Astrocyte of the hippocampus (primary cell): ENCODE results near the gene PARD6G.
"Not testable (repeated sequence)": the region's sequence is repeated elsewhere in the genome, so short reads cannot be mapped to it uniquely, and the experiment has no call there.

Experiments used
- DNase-seq: peaks from one replicate; pipeline ENCODE4 v3.0.0; 2011; ENCODE audit warnings: low read depth, low spot score

The PARD6G gene

GRCh38 chr18:80241919-80242777 lies 5.2 kb downstream of the PARD6G start:
- DNase-seq, result no peak

GRCh38 chr18:80239830-80240229 lies 7.5 kb downstream of the PARD6G start:
- DNase-seq, result no peak

GRCh38 chr18:80238651-80239260 lies 8.6 kb downstream of the PARD6G start:
- no peak for DNase-seq

- not testable (repeated sequence) for DNase-seq
These were observed 9.8 kb downstream of the PARD6G start for GRCh38 chr18:80237519-80237918.

- DNase-seq, result no peak
These were observed 12.9 kb downstream of the PARD6G start for GRCh38 chr18:80234398-80234797.

- no peak for DNase-seq
These were observed 13.4 kb downstream of the PARD6G start for GRCh38 chr18:80233899-80234298.

- no peak for DNase-seq
These were observed 14.0 kb downstream of the PARD6G start for GRCh38 chr18:80233201-80233835.

- no peak for DNase-seq
These were observed 14.6 kb downstream of the PARD6G start for GRCh38 chr18:80232710-80233109.

- no peak for DNase-seq
These were observed 15.3 kb downstream of the PARD6G start for GRCh38 chr18:80232030-80232429.

GRCh38 chr18:80231616-80232015 lies 15.7 kb downstream of the PARD6G start:
- DNase-seq, result no peak

- no peak for DNase-seq
These were observed 16.2 kb downstream of the PARD6G start for GRCh38 chr18:80231151-80231550.

- DNase-seq, result no peak
These were observed 17.3 kb downstream of the PARD6G start for GRCh38 chr18:80229766-80230745.

GRCh38 chr18:80229363-80229762 lies 18.0 kb downstream of the PARD6G start:
- no peak for DNase-seq

- no peak for DNase-seq
These were observed 19.1 kb downstream of the PARD6G start for GRCh38 chr18:80228051-80228848.

- no peak for DNase-seq
These were observed 19.8 kb downstream of the PARD6G start for GRCh38 chr18:80227472-80227871.

- DNase-seq, result no peak
These were observed 21.6 kb downstream of the PARD6G start for GRCh38 chr18:80225685-80226084.

GRCh38 chr18:80223581-80224148 lies 23.6 kb downstream of the PARD6G start:
- DNase-seq, result no peak

GRCh38 chr18:80219488-80219887 lies 27.8 kb downstream of the PARD6G start:
- not testable (repeated sequence) for DNase-seq

GRCh38 chr18:80218341-80219227 lies 28.7 kb downstream of the PARD6G start:
- DNase-seq, result no peak
